Activated CD4-positive, alpha-beta T cell treated with anti-CD3 and anti-CD28 coated beads, Interleukin-10, Interleukin-2, amounts not matched to agents 100 ng/mL and 50 ng/mL, durations not matched to agents 16 hours and 8 hours (primary cell): Measurements from ENCODE around the gene FAM98B.

Experiments
- DNase-seq: peaks from one replicate; pipeline ENCODE4 v3.0.0-alpha.2; 2020

FAM98B gene

DNA sequence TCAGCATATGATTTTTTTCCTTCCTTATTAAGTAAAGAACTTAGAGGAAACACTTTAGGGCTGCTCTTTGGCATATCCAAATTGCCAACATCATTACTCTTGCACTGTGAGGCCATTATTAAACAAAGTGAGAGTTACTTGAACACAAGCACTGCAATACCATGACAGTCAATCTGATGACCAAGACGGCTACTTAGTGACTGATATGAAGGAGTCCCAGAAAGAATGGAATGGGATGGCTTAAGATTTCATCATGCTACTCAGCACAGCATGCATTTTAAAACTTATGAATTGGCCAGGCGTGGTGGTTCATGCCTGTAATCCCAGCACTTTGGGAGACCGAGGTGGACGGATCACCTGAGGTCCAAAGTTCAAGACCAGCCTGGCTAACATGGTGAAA lies 55.2 kb downstream of the FAM98B start:
- peak; percentile 17 for DNase-seq

DNA sequence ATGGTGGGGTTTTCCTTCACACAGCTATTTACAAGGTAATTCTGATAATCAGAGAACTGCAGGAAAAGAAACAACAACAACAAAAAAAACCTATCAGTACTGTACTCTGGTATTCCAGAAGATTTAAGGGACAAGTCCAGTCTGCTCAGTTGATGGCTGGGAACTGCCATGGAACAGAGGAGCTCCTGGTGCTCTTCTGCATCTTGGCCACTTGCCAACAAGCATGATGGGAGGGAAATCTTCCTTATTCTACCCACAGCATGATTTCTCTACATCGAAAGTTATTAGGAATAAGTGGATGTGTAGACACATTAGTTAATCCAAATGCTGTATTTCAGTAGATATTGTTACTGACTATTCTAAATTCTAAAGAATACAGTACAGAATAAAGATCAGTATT lies 59.0 kb downstream of the FAM98B start:
- DNase-seq: no peak

DNA sequence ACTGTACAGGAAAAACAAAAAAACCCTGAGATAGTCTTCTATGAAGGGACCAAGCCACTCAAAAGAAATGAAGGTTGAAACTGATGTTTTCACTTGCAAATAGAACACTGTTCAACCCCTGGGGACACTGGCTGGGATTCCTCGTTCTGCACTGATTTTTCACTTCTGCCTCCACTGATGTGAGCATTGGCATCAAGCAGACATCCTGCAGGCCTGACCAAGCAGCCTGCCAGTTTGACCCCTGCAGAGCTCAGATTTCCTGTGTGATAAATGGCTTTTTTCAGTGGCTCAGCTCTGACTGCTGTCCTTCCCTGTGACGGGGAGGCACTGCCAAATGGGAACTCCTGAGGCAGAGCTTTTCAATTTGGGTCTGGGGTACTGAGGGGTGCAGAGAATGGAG lies 60.7 kb downstream of the FAM98B start:
- DNase-seq: no peak

DNA sequence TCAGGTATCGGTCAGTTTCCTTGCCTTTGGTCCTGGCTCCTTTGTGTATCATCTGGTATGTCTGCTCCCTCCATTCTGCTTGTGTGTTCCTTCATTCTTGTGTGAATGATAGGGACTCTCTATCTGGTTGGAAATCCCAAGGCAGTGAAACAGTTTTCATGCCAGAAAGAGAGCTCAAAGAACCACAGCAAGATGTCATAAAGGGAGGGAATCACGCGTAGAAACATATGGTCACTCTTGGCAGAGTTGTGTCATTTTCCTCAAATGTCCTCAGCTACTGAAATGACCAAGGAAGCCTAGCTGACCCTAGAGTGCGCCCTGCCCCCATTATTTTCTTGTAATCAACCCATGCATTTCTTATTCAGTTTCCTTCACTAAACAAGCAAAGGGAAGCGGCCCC lies 62.7 kb downstream of the FAM98B start:
- DNase-seq: no peak

- no peak for DNase-seq
Measured at GRCh38 chr15:38517312-38517975, 63.5 kb downstream of the FAM98B start.

GRCh38 chr15:38518084-38518483 lies 64.2 kb downstream of the FAM98B start:
- no peak for DNase-seq

GRCh38 chr15:38520035-38520434 lies 66.1 kb downstream of the FAM98B start:
- DNase-seq: no peak

GRCh38 chr15:38521316-38521715 lies 67.4 kb downstream of the FAM98B start:
- no peak for DNase-seq

GRCh38 chr15:38522922-38523321 lies 69.0 kb downstream of the FAM98B start:
- peak; percentile 19 for DNase-seq

DNA sequence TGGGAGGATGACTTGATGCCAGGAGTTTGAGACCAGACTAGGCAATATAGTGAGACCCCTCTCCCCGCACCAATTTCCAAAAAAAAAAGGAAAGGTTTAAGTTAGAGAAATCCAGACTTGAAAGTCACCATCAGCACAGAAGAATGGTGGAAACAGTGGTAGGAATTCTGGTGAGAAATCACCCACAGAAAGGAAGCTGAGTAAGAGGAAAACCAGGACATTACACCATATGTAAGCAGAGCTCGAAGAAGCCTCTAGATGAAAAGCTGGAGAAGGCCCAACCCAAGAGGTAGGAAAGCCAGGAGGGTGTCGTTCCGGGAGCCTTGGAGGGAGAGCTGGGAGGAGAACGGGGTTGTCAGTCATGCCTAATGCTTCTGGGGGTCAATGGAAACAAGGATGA lies 70.2 kb downstream of the FAM98B start:
- peak; percentile 31 for DNase-seq

DNA sequence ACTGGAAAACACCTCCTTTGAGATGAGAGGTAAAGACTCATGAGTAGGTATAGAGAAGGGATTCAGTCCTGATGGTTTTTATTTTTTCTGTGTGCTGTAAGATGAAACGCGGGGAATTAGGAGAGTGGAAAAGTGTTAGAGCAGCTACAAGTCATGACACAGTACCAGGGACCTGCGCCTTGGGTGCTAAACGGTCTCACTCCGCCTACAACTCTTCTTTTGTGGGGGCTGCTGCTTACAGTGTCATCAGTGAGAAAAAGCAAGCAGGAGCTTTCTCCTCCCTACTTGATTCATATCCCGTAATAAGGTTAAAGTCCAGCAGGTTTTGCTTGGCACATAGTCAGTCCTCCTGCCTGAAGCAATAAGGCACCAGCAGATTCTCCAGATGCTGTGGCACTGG lies 71.6 kb downstream of the FAM98B start:
- DNase-seq: no peak

- no peak for DNase-seq
Measured at GRCh38 chr15:38526158-38526557, 72.2 kb downstream of the FAM98B start.

- no peak for DNase-seq
Measured at GRCh38 chr15:38528294-38528693, 74.4 kb downstream of the FAM98B start.

DNA sequence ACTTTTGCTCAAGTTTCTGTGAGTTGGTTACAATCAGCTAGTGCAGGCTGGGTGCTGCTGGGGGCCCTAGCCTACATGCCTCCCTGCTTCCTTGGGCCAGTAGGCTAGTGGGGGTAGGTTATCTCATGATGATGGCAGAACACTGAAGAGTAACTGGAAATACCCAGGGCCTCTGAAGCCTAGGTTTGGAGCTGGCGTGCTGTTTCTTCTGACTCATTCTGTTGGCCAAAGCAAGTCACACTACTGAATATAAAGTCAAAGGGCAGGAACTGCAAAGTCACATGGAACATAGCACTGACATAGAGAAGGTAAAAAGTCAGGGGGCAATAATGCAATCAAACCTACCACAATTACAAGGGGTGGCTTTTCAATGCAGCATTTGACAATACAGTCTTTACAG lies 76.2 kb downstream of the FAM98B start:
- DNase-seq: peak; percentile 71

- no peak for DNase-seq
Measured at GRCh38 chr15:38531509-38531908, 77.6 kb downstream of the FAM98B start.

- no peak for DNase-seq
Measured at GRCh38 chr15:38532728-38533127, 78.8 kb downstream of the FAM98B start.

DNA sequence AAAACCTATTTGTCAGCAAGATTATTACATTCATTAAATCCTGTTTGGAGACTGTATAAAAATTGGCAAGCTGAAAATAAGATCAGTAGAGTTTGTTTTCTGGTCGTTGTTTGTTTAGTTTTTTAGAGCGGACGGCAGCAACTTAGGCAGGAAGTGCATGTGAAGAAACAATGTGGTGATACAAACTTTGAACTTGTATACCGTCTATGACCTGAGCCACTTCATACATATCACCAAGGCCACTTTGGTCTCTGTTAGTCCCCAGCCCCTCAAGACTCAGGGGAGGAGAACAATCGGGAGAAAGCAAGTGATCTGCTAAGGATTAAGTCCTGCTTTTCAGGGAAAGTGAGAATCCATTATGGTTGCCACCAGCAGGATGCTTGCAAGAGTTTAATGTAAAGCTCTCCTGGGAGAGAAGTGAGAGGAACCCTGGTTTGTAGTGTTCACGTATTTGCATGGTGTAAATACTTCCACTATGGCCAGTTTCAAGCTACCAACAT lies 79.5 kb downstream of the FAM98B start:
- no peak for DNase-seq

- no peak for DNase-seq
Measured at GRCh38 chr15:38533926-38534325, 80.0 kb downstream of the FAM98B start.

GRCh38 chr15:38534691-38535090 lies 80.8 kb downstream of the FAM98B start:
- DNase-seq: no peak

DNA sequence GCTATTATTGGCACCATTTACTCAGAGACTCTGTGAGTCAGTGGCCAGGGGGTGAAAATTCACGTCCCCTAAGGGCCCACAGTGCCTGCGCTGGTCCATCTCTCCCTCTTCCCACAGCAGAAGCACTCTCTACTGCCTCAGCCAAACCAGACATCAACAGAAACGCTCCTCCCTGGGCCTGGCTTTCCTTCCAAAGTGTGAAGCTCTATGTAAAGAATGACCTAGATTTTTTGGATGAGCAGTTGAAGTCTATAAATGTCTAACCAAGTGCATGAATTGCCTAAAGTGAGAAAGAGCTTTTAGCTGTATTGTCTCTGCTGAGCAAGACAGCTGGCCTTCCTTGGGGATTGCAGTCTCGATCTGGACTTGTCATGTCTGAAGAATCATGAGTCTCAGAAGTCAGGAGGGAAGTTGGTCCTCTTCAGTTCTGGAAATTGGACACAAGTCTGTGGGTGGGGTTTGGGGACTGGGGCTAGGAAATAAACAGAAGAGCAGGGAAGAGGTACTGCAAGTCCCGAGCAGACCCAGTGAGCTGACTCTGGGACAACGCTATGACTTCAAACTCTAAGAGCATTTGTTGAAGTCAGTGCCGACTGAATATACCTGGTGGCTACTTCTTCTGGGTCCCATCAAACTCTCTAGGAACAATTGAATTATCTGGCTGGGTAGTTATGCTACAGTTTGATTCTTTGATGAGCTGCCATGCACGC lies 81.7 kb downstream of the FAM98B start:
- DNase-seq: no peak

- DNase-seq: no peak
Measured at GRCh38 chr15:38536201-38536676, 82.3 kb downstream of the FAM98B start.
